WTC11 (cell line): ENCODE data around the gene KIF17.

ENCODE experiments used
- NFE2L1 ChIP-seq: sonication (generic); formaldehyde crosslinking; IDR thresholded peaks from 2 replicates; pipeline ENCODE4 v1.8.1; 2023; ENCODE audit warnings: missing genetic modification reagents
- NFYB ChIP-seq: sonication (generic); formaldehyde crosslinking; conservative IDR thresholded peaks from 2 replicates; pipeline ENCODE4 v1.8.0; 2022; ENCODE audit warnings: low read depth, missing genetic modification reagents
- TCF7 ChIP-seq: sonication (generic); formaldehyde crosslinking; IDR thresholded peaks from 2 replicates; pipeline ENCODE4 v1.8.0; 2022; ENCODE audit warnings: mild to moderate bottlenecking, low read depth, missing genetic modification reagents, moderate library complexity
- ZBTB21 ChIP-seq: sonication (generic); formaldehyde crosslinking; IDR thresholded peaks from 2 replicates; pipeline ENCODE4 v1.8.1; 2023; ENCODE audit warnings: mild to moderate bottlenecking, missing genetic modification reagents, borderline replicate concordance
- TF ChIP-seq, protein P1 (sequence below): fragments of 200-600 bp; IDR thresholded peaks from 2 replicates; pipeline ENCODE4 v1.8.0; 2022; ENCODE audit warnings: antibody characterized with exemption
- TF ChIP-seq, protein P2 (sequence below): sonication (generic); formaldehyde crosslinking; IDR thresholded peaks from 2 replicates; pipeline ENCODE4 v1.8.1; 2023; ENCODE audit warnings: mild to moderate bottlenecking, missing genetic modification reagents, moderate library complexity
- TF ChIP-seq, protein P3 (sequence below): sonication (generic); formaldehyde crosslinking; IDR thresholded peaks from 2 replicates; pipeline ENCODE4 v1.8.0; 2022; ENCODE audit warnings: mild to moderate bottlenecking, missing genetic modification reagents
- TF ChIP-seq, protein P4 (sequence below): sonication (generic); formaldehyde crosslinking; IDR thresholded peaks from 2 replicates; pipeline ENCODE4 v1.8.0; 2022; ENCODE audit warnings: missing genetic modification reagents

DNA sequence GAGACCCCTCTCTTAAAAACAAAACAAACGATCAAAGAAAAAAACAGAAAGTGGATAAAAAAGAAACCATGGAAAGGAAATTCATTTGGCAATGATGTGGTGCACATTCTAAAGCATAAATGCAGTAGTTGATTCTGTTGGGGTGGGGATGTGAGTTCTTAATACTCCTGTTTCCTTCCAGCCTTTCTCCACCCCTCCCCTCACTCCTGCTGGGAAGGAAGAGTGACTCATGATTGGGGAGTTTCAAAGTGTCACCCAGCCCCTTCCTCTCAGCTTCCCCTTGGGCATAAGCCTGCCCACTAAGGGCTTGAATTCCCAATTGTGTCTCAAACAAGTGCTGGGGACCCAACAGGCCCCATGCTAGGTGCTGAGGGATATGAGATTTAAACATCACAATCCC, 91.3 kb downstream of the KIF17 start:
- TF ChIP-seq, protein P1, sequence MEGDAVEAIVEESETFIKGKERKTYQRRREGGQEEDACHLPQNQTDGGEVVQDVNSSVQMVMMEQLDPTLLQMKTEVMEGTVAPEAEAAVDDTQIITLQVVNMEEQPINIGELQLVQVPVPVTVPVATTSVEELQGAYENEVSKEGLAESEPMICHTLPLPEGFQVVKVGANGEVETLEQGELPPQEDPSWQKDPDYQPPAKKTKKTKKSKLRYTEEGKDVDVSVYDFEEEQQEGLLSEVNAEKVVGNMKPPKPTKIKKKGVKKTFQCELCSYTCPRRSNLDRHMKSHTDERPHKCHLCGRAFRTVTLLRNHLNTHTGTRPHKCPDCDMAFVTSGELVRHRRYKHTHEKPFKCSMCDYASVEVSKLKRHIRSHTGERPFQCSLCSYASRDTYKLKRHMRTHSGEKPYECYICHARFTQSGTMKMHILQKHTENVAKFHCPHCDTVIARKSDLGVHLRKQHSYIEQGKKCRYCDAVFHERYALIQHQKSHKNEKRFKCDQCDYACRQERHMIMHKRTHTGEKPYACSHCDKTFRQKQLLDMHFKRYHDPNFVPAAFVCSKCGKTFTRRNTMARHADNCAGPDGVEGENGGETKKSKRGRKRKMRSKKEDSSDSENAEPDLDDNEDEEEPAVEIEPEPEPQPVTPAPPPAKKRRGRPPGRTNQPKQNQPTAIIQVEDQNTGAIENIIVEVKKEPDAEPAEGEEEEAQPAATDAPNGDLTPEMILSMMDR, result no peak
- no peak for TF ChIP-seq NFYB (CRISPR knock-in tag)
- TF ChIP-seq, protein P2, sequence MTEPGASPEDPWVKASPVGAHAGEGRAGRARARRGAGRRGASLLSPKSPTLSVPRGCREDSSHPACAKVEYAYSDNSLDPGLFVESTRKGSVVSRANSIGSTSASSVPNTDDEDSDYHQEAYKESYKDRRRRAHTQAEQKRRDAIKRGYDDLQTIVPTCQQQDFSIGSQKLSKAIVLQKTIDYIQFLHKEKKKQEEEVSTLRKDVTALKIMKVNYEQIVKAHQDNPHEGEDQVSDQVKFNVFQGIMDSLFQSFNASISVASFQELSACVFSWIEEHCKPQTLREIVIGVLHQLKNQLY (CRISPR knock-in tag), result no peak
- TF ChIP-seq, protein P3, sequence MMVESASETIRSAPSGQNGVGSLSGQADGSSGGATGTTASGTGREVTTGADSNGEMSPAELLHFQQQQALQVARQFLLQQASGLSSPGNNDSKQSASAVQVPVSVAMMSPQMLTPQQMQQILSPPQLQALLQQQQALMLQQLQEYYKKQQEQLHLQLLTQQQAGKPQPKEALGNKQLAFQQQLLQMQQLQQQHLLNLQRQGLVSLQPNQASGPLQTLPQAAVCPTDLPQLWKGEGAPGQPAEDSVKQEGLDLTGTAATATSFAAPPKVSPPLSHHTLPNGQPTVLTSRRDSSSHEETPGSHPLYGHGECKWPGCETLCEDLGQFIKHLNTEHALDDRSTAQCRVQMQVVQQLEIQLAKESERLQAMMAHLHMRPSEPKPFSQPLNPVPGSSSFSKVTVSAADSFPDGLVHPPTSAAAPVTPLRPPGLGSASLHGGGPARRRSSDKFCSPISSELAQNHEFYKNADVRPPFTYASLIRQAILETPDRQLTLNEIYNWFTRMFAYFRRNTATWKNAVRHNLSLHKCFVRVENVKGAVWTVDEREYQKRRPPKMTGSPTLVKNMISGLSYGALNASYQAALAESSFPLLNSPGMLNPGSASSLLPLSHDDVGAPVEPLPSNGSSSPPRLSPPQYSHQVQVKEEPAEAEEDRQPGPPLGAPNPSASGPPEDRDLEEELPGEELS (CRISPR knock-in tag), result no peak
- TF ChIP-seq TCF7 (CRISPR knock-in tag), result no peak
- no peak for TF ChIP-seq NFE2L1 (CRISPR knock-in tag)
- TF ChIP-seq ZBTB21 (CRISPR knock-in tag), result no peak
- TF ChIP-seq, protein P4, sequence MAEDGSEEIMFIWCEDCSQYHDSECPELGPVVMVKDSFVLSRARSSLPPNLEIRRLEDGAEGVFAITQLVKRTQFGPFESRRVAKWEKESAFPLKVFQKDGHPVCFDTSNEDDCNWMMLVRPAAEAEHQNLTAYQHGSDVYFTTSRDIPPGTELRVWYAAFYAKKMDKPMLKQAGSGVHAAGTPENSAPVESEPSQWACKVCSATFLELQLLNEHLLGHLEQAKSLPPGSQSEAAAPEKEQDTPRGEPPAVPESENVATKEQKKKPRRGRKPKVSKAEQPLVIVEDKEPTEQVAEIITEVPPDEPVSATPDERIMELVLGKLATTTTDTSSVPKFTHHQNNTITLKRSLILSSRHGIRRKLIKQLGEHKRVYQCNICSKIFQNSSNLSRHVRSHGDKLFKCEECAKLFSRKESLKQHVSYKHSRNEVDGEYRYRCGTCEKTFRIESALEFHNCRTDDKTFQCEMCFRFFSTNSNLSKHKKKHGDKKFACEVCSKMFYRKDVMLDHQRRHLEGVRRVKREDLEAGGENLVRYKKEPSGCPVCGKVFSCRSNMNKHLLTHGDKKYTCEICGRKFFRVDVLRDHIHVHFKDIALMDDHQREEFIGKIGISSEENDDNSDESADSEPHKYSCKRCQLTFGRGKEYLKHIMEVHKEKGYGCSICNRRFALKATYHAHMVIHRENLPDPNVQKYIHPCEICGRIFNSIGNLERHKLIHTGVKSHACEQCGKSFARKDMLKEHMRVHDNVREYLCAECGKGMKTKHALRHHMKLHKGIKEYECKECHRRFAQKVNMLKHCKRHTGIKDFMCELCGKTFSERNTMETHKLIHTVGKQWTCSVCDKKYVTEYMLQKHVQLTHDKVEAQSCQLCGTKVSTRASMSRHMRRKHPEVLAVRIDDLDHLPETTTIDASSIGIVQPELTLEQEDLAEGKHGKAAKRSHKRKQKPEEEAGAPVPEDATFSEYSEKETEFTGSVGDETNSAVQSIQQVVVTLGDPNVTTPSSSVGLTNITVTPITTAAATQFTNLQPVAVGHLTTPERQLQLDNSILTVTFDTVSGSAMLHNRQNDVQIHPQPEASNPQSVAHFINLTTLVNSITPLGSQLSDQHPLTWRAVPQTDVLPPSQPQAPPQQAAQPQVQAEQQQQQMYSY (CRISPR knock-in tag), result no peak
